Body of pancreas (tissue), 4 donors: ENCODE measurements around the gene HNRNPA2B1.

Experiments
- POLR2A ChIP-seq, 3 donors: fragments of 450-650 bp; IDR thresholded peaks; one replicate each; pipeline ENCODE4 v1.6.1; 2016; ENCODE audit warnings: antibody characterized with exemption in 3 of 3, mild to moderate bottlenecking in 2 of 3
- TF ChIP-seq, protein P1 (sequence below), 7 experiments: fragments of 450-650 bp in 4 of 7; fragments of 200-600 bp in 3 of 7; sonication (generic) in 3 of 7; IDR thresholded peaks; one replicate each; pipeline ENCODE4 v1.5.1; 2016 to 2019; ENCODE audit warnings: antibody characterized with exemption in 7 of 7

- TF ChIP-seq, protein P1, sequence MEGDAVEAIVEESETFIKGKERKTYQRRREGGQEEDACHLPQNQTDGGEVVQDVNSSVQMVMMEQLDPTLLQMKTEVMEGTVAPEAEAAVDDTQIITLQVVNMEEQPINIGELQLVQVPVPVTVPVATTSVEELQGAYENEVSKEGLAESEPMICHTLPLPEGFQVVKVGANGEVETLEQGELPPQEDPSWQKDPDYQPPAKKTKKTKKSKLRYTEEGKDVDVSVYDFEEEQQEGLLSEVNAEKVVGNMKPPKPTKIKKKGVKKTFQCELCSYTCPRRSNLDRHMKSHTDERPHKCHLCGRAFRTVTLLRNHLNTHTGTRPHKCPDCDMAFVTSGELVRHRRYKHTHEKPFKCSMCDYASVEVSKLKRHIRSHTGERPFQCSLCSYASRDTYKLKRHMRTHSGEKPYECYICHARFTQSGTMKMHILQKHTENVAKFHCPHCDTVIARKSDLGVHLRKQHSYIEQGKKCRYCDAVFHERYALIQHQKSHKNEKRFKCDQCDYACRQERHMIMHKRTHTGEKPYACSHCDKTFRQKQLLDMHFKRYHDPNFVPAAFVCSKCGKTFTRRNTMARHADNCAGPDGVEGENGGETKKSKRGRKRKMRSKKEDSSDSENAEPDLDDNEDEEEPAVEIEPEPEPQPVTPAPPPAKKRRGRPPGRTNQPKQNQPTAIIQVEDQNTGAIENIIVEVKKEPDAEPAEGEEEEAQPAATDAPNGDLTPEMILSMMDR (IDR thresholded peaks at IDR 0.05): no peak
- no peak for TF ChIP-seq POLR2A (IDR thresholded peaks at IDR 0.05)
Observed at GRCh38 chr7:26182706-26183105, 17.8 kb downstream of the HNRNPA2B1 start.
